ENCODE data around the gene GSDMA. TPM values are rescaled to one million over a fixed set of nuclear protein-coding genes. Genes with fewer than 3 reads are reported as not detected.
A peak's percentile ranks its signal among the peaks of the same experiment; 100 is the strongest.

The GSDMA gene, protein sequence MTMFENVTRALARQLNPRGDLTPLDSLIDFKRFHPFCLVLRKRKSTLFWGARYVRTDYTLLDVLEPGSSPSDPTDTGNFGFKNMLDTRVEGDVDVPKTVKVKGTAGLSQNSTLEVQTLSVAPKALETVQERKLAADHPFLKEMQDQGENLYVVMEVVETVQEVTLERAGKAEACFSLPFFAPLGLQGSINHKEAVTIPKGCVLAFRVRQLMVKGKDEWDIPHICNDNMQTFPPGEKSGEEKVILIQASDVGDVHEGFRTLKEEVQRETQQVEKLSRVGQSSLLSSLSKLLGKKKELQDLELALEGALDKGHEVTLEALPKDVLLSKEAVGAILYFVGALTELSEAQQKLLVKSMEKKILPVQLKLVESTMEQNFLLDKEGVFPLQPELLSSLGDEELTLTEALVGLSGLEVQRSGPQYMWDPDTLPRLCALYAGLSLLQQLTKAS
- total RNA-seq, result 1 to 10 TPM in 1 of 2 donors, under 1 TPM in 1; 0.24 to 1.1 TPM

- Mint-ChIP-seq H3K27me3 (peaks cover 0 to 8% of the 10 kb centered on the region in 2 donors), H3K4me1 (ENCODE audit: low read depth in 2 of 2) (peaks cover 19 to 23% of the 10 kb centered on the region in 2 donors), H3K9me3 (no peaks in the 10 kb centered on the region), H3K27ac (peak within 1 kb of the TSS in 1 of 2 donors; percentile 66), H3K36me3 (no peaks in the 10 kb centered on the region), H3K4me3 (no peak within 1 kb of the TSS)
- ATAC-seq (no peak), DNase-seq (ENCODE audit: low spot score) (no peak)
These were observed at the start of gene GSDMA for GRCh38 chr17:39962642-39963220. Gene GSDMA (plus strand): TSS chr17:39963004. CDS start chr17:39965688, 2,684 bp downstream.

- DNase-seq (ENCODE audit: low spot score), result no peak
- Mint-ChIP-seq H3K4me1 (ENCODE audit: low read depth in 2 of 2) (peaks cover 27 to 32% of the 10 kb centered on the region in 2 donors), H3K9me3 (no peaks in the 10 kb centered on the region), H3K27me3 (no peaks in the 10 kb centered on the region), H3K36me3 (peaks cover 15% of the 10 kb centered on the region), H3K27ac (peak overlapping the region; percentile 40 to 66), H3K4me3 (no peak overlapping the region)
- ATAC-seq, result no peak
These were observed 48.8 kb upstream of the GSDMA start for GRCh38 chr17:39913989-39914388.

GRCh38 chr17:39915559-39915958 lies 47.2 kb upstream of the GSDMA start:
- ATAC-seq (peak in 1 of 2 donors; percentile 85), DNase-seq (ENCODE audit: low spot score) (no peak)
- H3K4me1 Mint-ChIP-seq (ENCODE audit: low read depth in 2 of 2), result peaks cover 36 to 37% of the 10 kb centered on the region in 2 donors
- no peaks in the 10 kb centered on the region for H3K9me3 Mint-ChIP-seq
- H3K27ac Mint-ChIP-seq, result peak overlapping the region; percentile 48 to 83
- H3K4me3 Mint-ChIP-seq, result peak overlapping the region; percentile 68
- H3K36me3 Mint-ChIP-seq, result peaks cover 15% of the 10 kb centered on the region
- H3K27me3 Mint-ChIP-seq, result no peaks in the 10 kb centered on the region

- no peaks in the 10 kb centered on the region for H3K9me3 Mint-ChIP-seq
- no peaks in the 10 kb centered on the region for H3K27me3 Mint-ChIP-seq
- peak overlapping the region; percentile 70 to 83 for H3K27ac Mint-ChIP-seq
- ATAC-seq (no peak), DNase-seq (ENCODE audit: low spot score) (no peak)
- H3K36me3 Mint-ChIP-seq, result peaks cover 15% of the 10 kb centered on the region
- peak overlapping the region; percentile 11 for H3K4me3 Mint-ChIP-seq
- peaks cover 44 to 49% of the 10 kb centered on the region in 2 donors for H3K4me1 Mint-ChIP-seq (ENCODE audit: low read depth in 2 of 2)
These were observed 45.9 kb upstream of the GSDMA start for GRCh38 chr17:39916918-39917317.

DNA sequence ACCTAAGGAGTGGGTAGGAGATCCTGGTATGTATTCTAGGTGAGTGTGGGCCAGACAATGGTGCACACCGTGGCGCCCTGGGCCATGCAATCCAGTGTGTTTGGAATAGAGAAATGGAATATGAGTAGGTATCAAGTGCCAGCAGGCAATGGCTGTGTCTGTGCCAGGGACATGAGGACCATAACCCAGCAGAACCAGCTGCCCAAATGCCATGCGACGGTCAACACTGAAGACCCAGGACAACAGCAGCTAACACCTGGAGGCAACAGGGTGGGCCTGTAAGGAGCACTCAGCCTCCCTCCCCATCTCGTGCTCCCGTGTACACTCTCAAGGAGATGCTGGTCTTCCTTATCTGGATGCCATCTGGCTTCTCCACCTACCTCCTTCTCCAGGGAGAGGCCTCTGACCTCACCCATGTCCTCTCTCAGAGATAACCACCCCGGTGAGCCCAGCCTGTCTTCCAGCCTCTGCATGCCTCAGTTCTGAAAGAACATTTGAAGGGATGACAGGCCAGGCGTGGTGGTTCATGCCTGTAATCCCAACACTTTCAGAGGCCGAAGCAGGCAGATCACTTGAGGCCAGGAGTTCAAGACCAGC lies 43.6 kb upstream of the GSDMA start:
- Mint-ChIP-seq H3K4me1 (ENCODE audit: low read depth in 2 of 2) (peaks cover 53 to 56% of the 10 kb centered on the region in 2 donors), H3K27me3 (no peaks in the 10 kb centered on the region), H3K36me3 (peaks cover 8% of the 10 kb centered on the region), H3K4me3 (no peak overlapping the region), H3K27ac (peak overlapping the region in 1 of 2 donors; percentile 70), H3K9me3 (no peaks in the 10 kb centered on the region)
- DNase-seq (ENCODE audit: low spot score) (no peak), ATAC-seq (no peak)

DNA sequence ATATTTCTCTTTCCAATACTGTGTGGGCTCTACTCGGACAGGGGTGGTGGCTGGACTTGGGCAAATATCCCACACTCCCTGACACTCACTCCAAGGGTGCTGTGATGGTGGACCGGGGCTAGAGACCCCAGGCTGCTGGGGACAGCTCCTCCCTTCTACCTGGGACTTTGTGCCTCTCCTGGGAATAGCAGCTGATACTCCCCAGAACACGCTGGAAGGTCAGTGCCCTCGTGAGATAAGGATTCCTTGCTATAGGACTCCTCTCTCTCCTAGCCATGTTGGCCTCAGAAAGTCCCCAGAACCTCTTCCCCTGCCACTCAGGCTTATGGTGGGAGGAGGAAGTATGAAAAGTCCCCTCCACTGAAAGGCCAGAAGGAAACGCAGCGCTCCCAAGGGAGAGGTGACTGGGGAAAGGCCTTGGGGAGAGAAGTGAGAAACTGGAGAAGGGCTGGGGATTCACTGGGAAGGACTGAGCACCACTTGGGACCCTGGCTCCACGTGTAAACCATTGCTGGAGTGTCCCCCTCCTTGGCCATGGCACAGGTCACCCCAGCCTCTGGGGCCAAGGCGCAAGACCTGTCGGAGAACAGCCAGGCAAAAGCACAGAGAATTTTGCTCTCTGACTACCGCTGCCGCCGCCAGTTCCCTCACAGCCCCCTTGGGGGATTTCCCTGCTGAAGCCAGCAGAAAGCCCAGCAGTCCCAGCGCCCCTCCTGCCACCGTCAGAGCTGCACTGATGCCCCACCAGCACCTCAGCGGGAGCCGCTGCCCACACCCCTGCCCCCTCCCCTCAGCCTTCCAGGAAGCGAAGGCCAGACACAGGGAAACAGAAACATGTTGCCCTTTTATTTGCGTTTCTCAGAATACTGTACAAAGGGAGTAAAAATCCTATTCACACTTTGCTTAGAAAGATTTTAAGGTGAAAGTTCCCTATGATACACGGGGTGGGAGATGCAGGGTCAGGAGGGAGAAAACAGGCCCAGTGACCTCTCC lies 42.3 kb upstream of the GSDMA start:
- Mint-ChIP-seq H3K36me3 (peaks cover 8% of the 10 kb centered on the region), H3K9me3 (no peaks in the 10 kb centered on the region), H3K27me3 (no peaks in the 10 kb centered on the region), H3K4me3 (peak overlapping the region; percentile 56), H3K27ac (peak overlapping the region; percentile 84 to 91), H3K4me1 (ENCODE audit: low read depth in 2 of 2) (peaks cover 60 to 70% of the 10 kb centered on the region in 2 donors)
- DNase-seq (ENCODE audit: low spot score) (peak; percentile 79), ATAC-seq (peak; percentile 81 to 87)

GRCh38 chr17:39921323-39921722 lies 41.5 kb upstream of the GSDMA start:
- DNase-seq (ENCODE audit: low spot score) (no peak), ATAC-seq (peak; percentile 56 to 62)
- no peaks in the 10 kb centered on the region for H3K27me3 Mint-ChIP-seq
- H3K9me3 Mint-ChIP-seq, result no peaks in the 10 kb centered on the region
- peaks cover 8% of the 10 kb centered on the region for H3K36me3 Mint-ChIP-seq
- H3K4me1 Mint-ChIP-seq (ENCODE audit: low read depth in 2 of 2), result peaks cover 66 to 76% of the 10 kb centered on the region in 2 donors
- H3K27ac Mint-ChIP-seq, result peak overlapping the region; percentile 84 to 91
- peak overlapping the region; percentile 56 for H3K4me3 Mint-ChIP-seq

DNA sequence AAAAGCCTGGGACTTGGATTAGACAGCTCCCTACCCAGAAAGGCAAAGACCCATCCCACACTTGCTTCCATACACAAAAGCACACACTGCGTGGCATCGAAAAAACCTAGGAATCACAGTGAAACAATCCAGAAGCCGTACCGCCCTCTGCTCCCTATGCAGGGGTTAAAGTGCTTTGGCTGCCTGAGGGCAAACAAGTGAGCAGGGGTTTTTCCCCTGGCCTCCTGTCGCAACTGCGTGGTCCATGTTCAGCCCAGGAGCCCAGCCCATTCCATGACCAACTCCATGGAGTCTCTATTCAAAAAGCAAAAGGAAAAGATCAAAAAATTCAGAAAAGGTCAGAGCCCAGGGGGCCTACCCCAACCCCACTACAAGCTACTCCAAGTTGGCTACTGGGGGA lies 40.8 kb upstream of the GSDMA start:
- Mint-ChIP-seq H3K4me3 (peak overlapping the region; percentile 56), H3K4me1 (ENCODE audit: low read depth in 2 of 2) (peaks cover 61 to 76% of the 10 kb centered on the region in 2 donors), H3K9me3 (no peaks in the 10 kb centered on the region), H3K27me3 (no peaks in the 10 kb centered on the region), H3K27ac (peak overlapping the region; percentile 84 to 91), H3K36me3 (peaks cover 6% of the 10 kb centered on the region)
- ATAC-seq, result no peak
- no peak for DNase-seq (ENCODE audit: low spot score)

GRCh38 chr17:39923230-39923629 lies 39.6 kb upstream of the GSDMA start:
- no peak for ATAC-seq
- Mint-ChIP-seq H3K36me3 (no peaks in the 10 kb centered on the region), H3K4me1 (ENCODE audit: low read depth in 2 of 2) (peaks cover 61 to 75% of the 10 kb centered on the region in 2 donors), H3K27me3 (no peaks in the 10 kb centered on the region), H3K27ac (peak overlapping the region; percentile 39 to 91), H3K4me3 (no peak overlapping the region), H3K9me3 (no peaks in the 10 kb centered on the region)
- no peak for DNase-seq (ENCODE audit: low spot score)

DNA sequence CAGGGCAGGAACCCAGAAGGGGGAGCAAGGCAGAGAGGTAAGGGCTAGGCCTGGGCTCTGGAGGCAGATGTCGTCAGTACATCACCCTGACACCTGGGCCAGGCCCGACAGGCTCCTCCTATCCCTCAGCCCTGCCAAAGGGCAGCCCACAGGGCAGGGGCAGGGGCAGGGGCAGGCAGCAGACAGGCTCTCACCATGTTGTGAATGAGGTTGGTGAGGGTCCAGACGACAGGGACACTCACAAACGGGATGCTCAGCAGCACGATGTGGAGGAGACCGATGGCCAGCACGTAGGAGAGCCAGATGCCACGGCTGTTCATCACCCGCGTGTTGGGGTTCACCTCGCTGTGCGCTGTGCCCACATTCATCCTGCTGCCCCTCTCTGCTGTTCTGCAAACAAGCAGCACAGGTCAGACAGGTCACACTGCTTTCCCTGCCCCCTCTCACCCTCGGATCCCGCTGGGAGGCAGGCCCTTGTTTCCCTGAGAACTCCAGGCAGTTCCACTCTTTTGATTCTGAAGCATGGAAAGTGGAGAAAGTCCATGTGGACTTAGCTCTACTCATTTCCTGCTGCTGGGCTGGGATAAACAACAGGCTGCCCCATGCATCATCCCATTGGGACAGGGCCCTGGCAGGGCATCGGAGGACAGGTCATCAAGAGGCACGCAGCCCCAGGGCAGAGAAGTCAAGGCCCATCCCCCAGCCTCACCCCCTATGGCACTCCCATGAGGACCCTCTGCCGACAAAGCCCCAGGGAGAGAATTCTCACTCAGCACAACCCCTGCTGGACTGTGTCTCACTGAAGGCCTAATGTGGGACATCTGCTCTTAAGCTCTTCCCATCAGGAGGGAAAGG lies 38.7 kb upstream of the GSDMA start:
- no peak for DNase-seq (ENCODE audit: low spot score)
- no peaks in the 10 kb centered on the region for H3K27me3 Mint-ChIP-seq
- no peaks in the 10 kb centered on the region for H3K9me3 Mint-ChIP-seq
- peaks cover 64 to 68% of the 10 kb centered on the region in 2 donors for H3K4me1 Mint-ChIP-seq (ENCODE audit: low read depth in 2 of 2)
- ATAC-seq, result no peak
- peak overlapping the region in 1 of 2 donors; percentile 90 for H3K27ac Mint-ChIP-seq
- peak overlapping the region; percentile 96 for H3K4me3 Mint-ChIP-seq
- no peaks in the 10 kb centered on the region for H3K36me3 Mint-ChIP-seq

DNA sequence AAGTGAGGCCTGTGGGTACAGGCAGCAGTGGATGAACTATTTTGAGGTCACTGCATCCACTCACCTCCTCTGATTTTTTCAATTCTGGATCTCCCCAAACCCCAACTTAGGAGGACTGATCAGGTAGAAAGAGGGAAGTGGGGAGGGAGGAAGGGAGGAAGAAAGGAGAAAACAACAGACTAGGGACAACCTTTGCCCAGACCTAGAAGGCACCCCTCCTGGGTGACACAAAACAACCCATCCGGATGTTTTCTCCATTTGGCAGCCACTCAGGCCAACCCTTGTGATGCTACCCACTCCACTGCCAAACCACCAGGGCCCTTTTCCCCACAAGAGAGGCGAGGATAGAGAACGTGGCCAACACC lies 38.1 kb upstream of the GSDMA start:
- Mint-ChIP-seq H3K4me1 (ENCODE audit: low read depth in 2 of 2) (peaks cover 66 to 71% of the 10 kb centered on the region in 2 donors), H3K4me3 (peak overlapping the region; percentile 96), H3K36me3 (no peaks in the 10 kb centered on the region), H3K27ac (peak overlapping the region in 1 of 2 donors; percentile 90), H3K27me3 (no peaks in the 10 kb centered on the region), H3K9me3 (no peaks in the 10 kb centered on the region)
- DNase-seq (ENCODE audit: low spot score), result no peak
- ATAC-seq, result no peak

GRCh38 chr17:39925282-39926134 lies 37.3 kb upstream of the GSDMA start:
- peaks cover 62 to 65% of the 10 kb centered on the region in 2 donors for H3K4me1 Mint-ChIP-seq (ENCODE audit: low read depth in 2 of 2)
- H3K9me3 Mint-ChIP-seq, result no peaks in the 10 kb centered on the region
- DNase-seq (ENCODE audit: low spot score) (no peak), ATAC-seq (no peak)
- no peaks in the 10 kb centered on the region for H3K36me3 Mint-ChIP-seq
- peak overlapping the region; percentile 96 for H3K4me3 Mint-ChIP-seq
- H3K27ac Mint-ChIP-seq, result peak overlapping the region; percentile 90
- H3K27me3 Mint-ChIP-seq, result no peaks in the 10 kb centered on the region

Data from natural killer cell treated with Interleukin-12 subunit alpha and Interleukin-12 subunit beta and Interleukin-15 and Interleukin-18, amount 100 ng/mL, for 72 hours (primary cell).